GM18907 (cell line): ENCODE data around the gene CNNM1.

Experiments
- ATAC-seq: cut with Tn5 transposase; IDR thresholded peaks from one replicate; pipeline ENCODE4 v1.9.1; 2021; ENCODE audit warnings: mild to moderate bottlenecking, moderate library complexity; ENCODE audit not compliant: unreplicated experiment

The CNNM1 gene

DNA sequence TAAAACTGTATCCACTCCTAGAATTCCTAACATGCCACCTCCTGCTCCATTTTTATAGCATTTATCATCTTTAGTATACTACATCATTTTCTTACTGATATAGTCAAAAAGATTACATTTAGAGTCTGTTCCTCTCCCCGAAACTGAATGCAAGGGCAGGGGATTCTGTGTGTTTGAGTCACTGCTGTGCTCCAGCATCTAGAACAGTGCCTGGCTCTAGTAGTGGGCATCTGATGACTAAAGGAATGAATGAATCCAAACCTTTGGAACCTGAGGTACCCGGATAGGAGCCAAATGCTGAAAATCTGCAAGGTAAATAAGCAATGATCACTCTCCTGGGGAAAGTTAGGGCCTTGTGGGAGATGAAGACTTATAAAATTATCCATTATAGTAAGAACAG lies 82.4 kb downstream of the CNNM1 start:
- ATAC-seq = no peak

DNA sequence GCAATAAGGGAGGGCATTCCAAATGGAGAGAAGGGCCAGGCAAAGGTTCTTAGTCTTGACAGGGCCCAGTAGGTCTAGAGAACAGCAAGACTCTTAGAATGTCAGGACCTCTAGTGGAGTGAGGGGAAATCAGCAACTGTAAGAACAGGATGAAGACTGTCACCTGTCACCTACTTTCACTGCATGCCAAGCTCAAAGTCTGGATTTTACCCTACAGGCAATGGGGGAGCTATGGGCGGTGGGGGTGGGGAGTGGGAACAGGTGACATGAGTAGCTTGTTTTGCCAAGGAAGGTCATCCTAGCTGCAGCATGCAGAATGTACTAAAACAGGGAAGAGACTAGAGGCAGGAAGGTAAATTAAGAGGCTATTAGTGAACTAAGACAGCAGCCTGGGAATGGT lies 82.9 kb downstream of the CNNM1 start:
- ATAC-seq = no peak

DNA sequence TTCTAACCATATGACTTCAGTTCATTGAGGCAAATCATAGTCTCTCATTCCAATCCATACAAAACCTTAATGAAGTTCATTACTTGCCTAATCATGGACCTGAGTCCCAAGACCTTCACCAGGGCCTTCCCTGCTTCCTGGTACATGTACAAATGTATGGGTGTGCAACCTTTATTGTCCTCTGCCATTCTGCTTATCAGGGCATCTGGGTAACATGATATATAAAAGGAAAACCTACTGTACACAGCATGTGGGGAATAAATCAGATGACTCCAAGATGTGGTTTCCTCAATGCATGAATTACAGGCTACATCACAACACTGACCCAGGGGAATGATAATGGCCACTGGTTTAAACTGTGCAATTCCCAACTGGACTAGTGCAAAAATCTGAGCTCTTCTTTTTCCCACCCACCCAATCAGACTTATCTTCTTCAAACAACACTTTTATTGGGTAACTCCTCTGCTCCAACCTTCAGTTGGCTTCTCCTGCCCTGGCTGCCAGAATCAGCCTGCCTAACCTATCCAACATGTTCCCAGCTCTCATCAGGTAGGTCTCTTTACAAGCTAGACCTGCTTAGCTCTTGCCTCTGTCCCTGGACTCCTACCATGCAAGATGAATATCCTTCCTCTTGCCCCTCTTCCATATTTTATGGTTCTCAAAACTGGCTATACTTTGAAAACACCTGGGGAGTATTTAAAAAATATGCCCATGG lies 89.9 kb downstream of the CNNM1 start:
- ATAC-seq = no peak

DNA sequence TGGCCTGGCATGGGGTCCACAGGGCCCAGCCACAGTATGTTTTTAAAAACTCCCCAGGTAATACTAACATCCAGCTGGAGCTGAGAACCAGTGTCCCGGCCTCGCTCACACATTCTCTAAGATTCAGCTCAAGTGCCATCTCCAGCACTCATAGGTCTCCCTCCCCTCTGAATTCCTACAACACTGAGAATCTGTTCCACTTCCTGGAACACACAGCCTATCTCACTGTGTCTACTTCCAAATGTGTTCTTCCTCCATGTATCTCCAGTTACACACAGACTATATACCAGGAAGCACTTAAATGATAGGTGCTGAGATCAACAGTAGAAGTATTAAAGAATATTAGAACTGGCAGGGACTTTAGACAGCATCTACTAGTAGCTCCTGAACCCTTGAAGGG lies 90.5 kb downstream of the CNNM1 start:
- no peak for ATAC-seq

DNA sequence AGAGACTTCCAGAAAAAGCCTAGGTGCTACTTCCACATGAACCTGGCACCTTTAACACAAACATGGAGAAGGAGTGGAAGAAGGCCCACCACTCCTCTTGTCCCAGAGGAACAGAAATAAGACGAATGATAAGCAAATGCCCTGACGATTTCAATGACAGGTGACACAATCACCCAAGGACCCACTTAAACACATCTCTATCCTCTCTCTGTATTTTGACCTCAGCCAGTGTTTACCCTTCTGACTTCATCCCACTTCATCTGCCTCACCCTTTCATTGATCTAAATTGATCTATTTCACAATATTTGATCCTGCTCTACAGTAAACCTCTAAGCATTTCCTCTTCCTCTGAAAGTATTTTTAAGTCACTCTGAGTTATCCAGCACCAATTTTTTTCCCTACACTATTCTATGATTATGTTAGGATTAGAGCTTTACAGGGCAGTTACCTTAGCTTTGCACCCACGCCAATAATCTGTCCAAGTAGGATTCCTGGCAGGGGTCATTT lies 92.1 kb downstream of the CNNM1 start:
- no peak for ATAC-seq

DNA sequence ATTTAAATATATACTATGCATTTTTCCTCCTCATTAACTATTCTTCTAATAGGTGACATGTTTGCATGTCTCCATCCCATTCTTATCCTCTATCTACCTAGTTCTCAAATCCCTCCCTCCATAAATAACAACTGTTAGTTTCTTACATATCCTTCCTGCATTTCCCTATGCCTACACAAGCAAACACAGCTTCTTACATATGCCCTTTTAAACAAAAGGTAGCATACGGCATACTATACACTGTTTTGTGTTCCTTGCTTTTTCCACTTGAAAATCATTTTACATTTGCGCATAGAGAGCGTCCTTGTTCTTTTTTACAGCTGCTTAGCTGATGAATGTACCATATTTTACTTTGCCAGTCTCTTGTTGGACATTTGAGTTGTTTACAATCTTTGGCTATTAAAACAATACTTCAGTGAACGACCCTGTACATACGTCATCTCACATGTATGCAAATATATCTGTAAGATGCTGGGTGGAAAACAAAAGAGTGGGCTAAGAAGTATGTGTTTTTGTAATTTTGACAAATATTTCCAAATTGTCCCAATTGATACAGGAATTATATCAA lies 93.5 kb downstream of the CNNM1 start:
- no peak for ATAC-seq

DNA sequence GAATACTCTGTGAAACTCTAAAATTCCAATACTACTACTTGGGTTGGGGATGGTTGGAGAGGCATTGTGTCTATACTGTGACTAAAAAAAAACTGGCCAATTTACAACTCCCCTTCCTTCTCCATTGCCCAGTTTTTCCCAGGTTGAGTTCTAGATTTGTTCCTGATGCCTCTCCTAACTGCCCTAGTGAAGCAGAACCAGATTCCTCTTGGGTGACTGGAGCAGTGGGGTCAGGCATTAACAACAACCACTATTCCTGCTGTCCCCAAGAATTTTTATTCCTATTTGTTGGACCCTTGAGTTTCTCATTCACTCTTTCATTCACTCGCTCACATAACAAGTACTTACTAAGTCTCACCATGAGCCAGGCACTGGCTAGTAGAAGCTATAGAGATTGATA lies 95.5 kb downstream of the CNNM1 start:
- no peak for ATAC-seq

DNA sequence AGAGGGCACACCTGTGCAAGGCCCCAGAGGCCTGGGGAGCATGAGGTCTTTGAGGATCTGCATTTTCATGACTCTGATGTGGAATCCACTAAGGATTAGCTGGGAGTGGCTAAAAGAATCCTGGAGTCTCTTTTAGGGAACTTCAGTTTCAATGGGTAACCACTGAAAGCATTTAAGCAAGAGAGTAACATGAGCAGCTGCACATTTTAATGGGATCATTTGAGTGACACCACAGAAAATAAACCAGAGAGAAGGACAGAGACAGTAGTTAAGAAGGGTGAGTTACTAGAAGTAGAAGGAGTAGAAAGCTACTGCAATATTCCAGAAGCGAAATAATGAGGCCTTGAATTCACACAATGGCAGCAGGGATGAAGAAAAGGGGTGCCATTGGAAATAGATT lies 96.0 kb downstream of the CNNM1 start:
- ATAC-seq = no peak

DNA sequence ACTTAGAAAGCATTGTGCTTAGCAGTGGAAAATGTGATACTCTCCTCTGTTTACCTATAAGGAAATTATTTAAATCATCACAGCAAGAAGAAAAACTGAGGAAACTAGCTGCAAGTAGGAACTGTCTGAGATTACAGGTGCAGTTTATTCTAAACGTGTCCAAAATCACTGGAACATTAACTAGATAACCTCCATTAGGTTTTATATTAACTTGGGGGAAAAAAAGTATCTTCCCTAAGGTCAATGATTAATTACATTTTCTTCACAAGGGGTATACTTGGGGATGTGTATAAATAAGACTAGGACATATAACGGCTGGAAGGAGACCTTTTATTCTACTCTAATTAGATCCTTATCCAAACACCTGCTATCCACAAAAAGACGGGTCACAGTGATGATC lies 97.5 kb downstream of the CNNM1 start:
- ATAC-seq = no peak

DNA sequence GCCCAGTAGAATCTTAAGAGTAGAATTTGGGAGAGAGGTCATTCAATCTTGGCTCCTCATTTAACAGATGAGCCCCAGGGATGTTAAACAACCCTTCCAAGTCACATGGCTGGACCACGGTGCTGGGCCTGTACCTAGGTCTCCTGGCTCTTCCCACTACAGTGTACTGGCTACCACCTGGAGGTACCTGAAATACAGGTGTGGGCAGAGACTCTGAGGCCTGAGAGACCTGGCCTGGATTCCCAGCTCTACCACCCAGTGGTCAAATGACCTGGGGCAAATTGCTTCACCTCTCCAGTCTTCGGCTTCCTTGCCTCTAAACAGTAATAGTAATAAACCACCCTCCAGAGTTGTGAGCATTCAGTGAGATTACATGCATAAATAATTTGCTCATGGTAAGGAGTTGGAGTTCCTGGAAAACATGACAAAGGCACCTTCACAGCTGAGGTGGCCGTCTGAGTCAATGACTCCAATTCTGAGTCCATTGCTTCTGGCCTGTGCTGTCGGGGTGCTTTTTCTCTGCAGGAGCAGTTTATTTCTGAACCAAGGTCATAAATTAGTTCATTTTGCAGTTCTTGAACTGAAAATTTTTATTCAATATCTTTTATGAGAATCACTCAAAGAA lies 98.5 kb downstream of the CNNM1 start:
- ATAC-seq = no peak

DNA sequence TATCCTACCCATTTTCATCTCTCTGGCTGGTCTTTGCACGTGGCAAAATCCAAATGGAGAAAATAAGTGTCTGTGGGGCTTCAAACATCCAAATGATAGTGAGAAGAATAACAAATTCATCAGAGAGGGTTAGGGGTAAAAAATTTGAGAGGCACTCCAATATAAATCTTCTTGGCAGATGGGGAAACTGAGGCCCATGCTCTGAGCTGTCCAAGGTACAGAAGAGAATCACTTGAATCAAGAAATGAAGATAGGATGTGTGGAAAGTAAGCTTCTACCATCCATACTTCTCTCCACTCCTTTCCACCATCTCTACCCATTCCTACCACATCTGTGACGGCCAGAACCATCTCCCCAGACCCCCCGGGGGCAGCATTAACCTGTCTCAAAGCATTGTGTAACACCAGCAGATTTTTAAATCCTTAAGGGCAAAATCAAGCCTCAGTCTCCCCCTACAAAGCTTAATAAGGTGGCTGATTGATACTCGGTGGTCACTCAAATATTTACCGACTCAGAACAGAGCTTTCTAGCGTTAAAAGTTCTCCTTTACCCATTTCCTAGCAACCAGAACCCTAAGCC lies 100.5 kb downstream of the CNNM1 start:
- no peak for ATAC-seq

DNA sequence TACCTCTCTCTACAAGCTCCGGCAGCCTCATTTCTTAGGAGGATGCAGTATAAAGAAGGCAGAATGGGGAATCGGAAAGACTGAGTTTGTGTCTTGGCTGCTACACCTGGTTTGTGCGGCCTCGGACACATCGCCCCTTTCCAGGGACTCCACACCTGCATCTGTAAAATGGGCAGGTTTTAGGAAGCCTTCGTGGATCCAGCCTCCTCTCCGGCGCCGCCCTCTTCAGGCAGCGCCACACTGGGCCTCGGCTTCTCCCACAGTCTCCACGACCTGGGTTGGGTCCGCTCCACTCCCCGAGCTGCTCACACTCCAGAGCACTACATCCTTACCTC lies 100.9 kb downstream of the CNNM1 start:
- ATAC-seq = peak; percentile 28

DNA sequence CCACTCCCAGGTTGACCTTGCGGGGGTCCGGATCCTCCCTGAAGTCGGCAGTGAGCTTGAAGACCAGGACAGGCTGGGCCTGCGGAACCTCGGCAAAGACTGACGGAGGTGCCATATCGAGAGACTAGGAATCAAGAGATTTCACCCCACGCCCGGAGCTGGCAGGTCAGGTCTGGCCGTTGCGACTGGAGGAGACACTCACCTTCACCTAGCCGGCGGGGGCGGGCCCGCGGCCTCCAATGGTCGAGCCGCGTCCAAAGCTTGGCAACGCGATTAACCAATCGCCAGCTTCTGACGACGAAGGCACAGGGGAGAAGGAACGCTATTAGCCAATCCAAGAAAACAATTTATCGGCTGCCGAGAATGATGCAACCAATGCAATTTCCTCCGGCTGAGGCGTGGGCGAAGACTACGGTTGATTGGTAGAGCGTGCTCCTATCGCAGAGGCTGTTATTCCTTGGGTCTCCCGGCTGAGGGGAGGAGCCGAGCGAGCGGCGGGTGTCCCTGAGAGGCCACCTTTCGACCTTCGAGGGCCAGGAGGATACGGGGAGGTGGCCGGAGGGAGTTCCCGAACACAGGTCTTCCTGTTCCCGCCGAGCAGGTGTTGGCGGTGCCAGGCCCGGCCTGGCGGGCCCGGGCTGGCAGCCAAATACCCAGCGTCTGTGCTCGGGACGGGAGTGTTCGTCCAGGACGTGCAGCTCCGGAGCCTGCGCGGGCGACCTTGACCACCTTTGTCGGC lies 101.5 kb downstream of the CNNM1 start, which contains the start of gene GOT1:
TSS of gene GOT1 (minus strand) at position 174 of the 739 bp plus-strand sequence. CDS start at position 115, 59 bp downstream.
- peak; percentile 96 for ATAC-seq

DNA sequence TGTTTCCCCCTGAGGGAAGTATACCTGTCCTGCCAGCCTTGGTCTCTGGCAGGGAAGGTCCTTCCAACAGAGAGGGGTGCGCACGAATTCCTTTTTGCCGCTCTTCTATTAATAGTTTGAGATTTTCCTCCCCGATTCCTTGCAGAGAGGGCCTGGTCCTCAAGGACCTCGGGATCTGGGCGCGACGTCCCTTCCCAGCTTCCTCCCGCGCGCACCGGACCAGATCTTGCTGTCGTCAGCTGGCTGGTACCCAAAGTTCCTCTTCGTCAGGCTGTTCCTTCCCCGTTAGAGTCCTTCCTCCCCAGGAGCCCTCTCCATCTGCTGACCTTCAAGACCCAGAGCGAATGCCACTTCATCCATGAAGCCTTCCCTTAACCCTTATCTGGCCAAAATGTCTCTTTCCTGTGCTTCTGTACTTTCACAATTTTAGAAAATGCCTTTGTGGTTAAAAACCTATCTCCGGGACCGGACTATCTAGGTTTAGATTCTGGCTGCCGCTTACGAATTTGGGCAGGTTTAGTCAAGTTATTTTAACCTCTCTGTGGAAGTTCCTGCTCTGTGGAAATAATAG lies 102.1 kb downstream of the CNNM1 start:
- peak; percentile 16 for ATAC-seq

DNA sequence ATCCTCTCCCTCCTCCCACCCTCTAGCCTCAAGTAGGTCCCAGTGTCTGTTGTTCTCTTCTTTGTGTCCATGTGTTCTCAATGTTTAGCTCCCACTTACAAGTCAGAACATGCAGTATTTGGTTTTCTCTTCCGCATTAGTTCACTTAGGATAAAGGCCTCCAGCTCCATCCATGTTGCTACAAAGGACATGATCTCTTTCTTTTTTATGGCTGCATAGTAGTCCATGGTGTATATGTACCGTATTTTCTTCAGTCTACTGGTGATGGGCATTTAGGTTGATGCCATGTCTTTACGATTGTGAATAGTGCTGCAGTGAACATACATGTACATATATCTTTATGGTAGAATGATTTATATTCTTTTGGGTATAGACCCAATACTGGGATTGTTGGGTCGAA lies 102.9 kb downstream of the CNNM1 start:
- ATAC-seq = no peak

DNA sequence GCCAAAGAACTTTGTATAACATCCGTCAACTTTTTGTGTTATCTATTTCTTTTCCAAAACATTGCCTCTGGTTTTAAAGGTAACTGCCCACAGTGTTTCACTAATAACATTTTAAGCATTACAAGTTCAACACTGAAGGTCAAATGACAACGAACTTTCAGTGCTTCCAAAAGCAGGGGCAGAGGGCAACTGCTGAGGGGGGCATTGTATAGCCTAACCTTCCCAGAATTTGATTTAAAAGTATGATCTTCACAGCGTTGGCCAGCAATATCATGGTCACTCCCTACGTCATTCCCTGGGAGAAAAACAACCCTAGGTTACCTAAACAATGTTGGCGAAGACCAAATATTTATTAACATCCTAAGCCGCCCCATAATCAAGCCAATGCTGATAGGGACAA lies 103.7 kb downstream of the CNNM1 start:
- ATAC-seq = no peak

DNA sequence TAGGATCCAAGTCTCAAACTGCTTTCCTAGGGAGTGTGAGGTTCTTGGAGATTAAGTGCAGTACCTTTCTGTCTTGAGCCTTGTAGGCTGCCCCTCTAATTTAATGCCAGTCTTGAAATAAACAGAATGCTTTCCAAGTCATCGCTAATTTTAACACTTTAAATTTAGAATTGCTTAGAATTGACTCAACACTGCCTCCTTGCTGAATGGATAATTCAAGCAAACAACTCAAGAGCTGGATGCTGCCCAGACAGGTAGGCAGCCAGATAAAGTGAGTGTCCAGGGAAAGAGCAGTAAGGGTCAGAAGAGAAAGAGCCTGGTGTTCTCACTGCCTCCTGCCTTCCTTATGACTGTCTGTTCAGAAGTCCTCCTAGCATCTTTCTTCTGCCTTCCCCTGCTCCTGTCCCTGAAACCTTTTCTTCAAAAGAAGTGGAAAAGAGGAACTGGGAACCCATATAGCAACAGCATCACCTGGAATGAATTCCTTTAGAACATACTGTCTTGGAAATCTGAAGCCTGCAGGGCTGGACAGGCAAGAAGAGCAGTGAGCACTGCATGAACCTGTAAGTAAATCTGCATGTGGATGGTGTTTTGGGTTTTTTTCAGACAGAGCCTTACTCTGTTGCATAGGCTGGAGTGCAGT lies 104.3 kb downstream of the CNNM1 start:
- no peak for ATAC-seq

DNA sequence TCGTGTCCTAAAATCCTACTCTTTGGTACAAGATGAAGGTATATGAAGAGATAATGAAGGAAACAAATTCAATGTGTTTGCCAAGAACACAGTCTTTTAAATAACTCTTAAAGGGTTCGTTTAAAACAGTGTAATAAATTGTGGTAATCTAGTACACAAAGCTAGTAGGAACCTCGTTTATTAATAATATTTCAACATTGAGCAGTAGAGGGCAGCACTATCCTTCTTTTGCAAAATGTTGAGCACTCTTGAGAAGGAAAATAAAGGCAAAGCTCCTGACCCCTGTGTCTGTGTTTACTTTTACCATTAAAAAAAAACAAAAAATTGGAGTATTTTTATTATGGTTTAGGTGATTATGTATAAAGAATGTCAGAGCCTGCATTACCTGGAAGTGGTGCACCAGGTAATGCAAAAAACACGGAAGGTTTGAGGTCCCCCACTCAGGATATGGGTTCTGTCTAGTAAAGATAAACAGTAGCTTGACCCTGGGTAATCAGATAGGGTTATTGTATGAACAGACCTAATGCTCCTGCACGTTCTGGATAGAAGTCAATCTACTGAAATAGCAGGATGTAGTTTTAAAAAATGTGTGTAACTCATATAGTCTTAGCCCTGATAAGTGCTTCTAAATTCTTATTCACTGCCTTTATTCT lies 107.0 kb downstream of the CNNM1 start:
- peak; percentile 49 for ATAC-seq

DNA sequence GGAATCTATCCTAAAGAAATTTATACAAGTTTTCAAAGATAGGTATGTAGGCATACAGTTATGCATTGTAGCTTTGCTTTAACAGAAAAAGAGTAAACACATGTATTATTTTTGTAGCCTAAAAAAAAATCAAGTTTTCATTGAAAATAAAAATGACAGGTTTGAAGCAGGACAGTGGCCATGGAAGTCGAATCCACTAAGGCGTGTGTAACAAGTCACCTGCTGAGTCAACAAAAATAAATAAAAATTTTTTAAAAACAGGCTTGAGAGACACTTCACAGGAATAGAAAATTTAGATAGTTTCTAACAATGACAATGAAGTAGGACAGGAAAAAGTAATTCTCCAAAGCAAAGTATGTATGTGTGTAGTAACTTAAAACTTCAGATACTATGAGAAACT lies 109.7 kb downstream of the CNNM1 start:
- no peak for ATAC-seq

DNA sequence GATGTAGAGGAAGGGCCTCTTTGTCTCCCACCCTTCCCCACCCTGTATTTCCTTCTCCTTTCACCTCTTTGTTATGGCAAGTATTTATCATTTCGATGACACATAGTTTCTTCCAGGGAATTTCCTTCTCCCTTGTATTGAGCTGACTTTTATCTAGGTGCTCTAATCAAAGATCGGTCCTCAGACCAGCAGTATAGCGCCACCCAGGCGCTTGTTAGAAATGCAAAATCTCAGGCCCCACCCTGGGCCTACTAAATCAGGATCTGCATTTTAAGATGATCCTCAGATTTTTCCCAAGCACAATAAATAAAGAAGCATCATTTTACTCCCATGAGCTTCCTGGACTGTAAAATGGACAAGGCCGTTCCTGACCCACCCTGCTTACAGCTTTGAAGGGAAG lies 113.2 kb downstream of the CNNM1 start:
- no peak for ATAC-seq
